ENCODE results near the gene PHLDA3. TPM values are rescaled to one million over a fixed set of nuclear protein-coding genes. Genes with fewer than 3 reads are reported as not detected.

Gene PHLDA3
- total and polyA plus RNA-seq, 4 donors = 0.36 to 2.2 (median 1.0) TPM

GRCh38 chr1:201511941-201512539 lies 43.1 kb upstream of the PHLDA3 start:
- H3K36me3 ChIP-seq (ENCODE audit: control insufficient read depth in 4 of 4, insufficient read depth in 3 of 4, low read depth in 1 of 4, low read length in 3 of 4) = no peaks in the 10 kb centered on the region
- no peaks in the 10 kb centered on the region for H3K27me3 ChIP-seq (ENCODE audit: control insufficient read depth in 4 of 4, insufficient read depth in 4 of 4, low read length in 3 of 4)
- WGBS = 16% methylated on average over 6 of the region's 6 CpGs
- peak overlapping the region; percentile 63 to 76 for H3K27ac ChIP-seq (ENCODE audit: low read depth in 1 of 2, low read length in 2 of 2)
- H3K9ac ChIP-seq (ENCODE audit: low read depth in 1 of 2, low read length in 2 of 2) = peak overlapping the region; percentile 19 to 54
- TF ChIP-seq RXRA (IDR thresholded peaks at IDR 0.05) (peak; percentile 32 to 50), SP1 (IDR thresholded peaks at IDR 0.05) (peak; percentile 46), GABPA (IDR thresholded peaks at IDR 0.05 in 1 of 2, conservative IDR thresholded peaks at IDR 0.05 in 1 of 2) (peak; percentile 20 to 47), NR2F2 (IDR thresholded peaks at IDR 0.05) (peak; percentile 85), RAD21 (IDR thresholded peaks at IDR 0.05) (peak in 1 of 2 donors; percentile 55), MAX (IDR thresholded peaks at IDR 0.05) (peak; percentile 33), JUND (IDR thresholded peaks at IDR 0.05) (no peak), ATF3 (IDR thresholded peaks at IDR 0.05) (no peak), TAF1 (conservative IDR thresholded peaks at IDR 0.05) (no peak), FOXA1 (IDR thresholded peaks at IDR 0.05) (no peak)
- H3K4me3 ChIP-seq (ENCODE audit: low read depth in 1 of 3, low read length in 3 of 3) = no peak overlapping the region
- DNase-seq (ENCODE audit: low spot score) = no peak
- no peaks in the 10 kb centered on the region for H3K9me3 ChIP-seq (ENCODE audit: control insufficient read depth in 4 of 4, low read length in 3 of 4)
- H3K4me1 ChIP-seq (ENCODE audit: control insufficient read depth in 4 of 4, insufficient read depth in 4 of 4, low read length in 3 of 4) = peaks cover 10 to 29% (median 23%) of the 10 kb centered on the region in 4 donors

GRCh38 chr1:201511396-201511940 lies 42.5 kb upstream of the PHLDA3 start:
- no peak overlapping the region for H3K4me3 ChIP-seq (ENCODE audit: low read depth in 1 of 3, low read length in 3 of 3)
- 87% methylated on average over 6 of the region's 6 CpGs for WGBS
- peak overlapping the region; percentile 63 to 76 for H3K27ac ChIP-seq (ENCODE audit: low read depth in 1 of 2, low read length in 2 of 2)
- no peaks in the 10 kb centered on the region for H3K27me3 ChIP-seq (ENCODE audit: control insufficient read depth in 4 of 4, insufficient read depth in 4 of 4, low read length in 3 of 4)
- no peaks in the 10 kb centered on the region for H3K9me3 ChIP-seq (ENCODE audit: control insufficient read depth in 4 of 4, low read length in 3 of 4)
- TF ChIP-seq YY1 (IDR thresholded peaks at IDR 0.05) (no peak), HNF4G (IDR thresholded peaks at IDR 0.05) (no peak), ZBTB33 (IDR thresholded peaks at IDR 0.05) (no peak), HNF4A (conservative IDR thresholded peaks at IDR 0.05) (no peak), SP1 (IDR thresholded peaks at IDR 0.05) (no peak), CTCF (IDR thresholded peaks at IDR 0.05; ENCODE audit: low read depth, low read length, missing input control) (no peak), RXRA (IDR thresholded peaks at IDR 0.05) (no peak), FOXA2 (IDR thresholded peaks at IDR 0.05) (no peak), RAD21 (IDR thresholded peaks at IDR 0.05) (no peak), JUND (IDR thresholded peaks at IDR 0.05) (no peak)
- no peak for DNase-seq (ENCODE audit: low spot score)
- H3K4me1 ChIP-seq (ENCODE audit: control insufficient read depth in 4 of 4, insufficient read depth in 4 of 4, low read length in 3 of 4) = peaks cover 10 to 32% (median 23%) of the 10 kb centered on the region in 4 donors
- no peaks in the 10 kb centered on the region for H3K36me3 ChIP-seq (ENCODE audit: control insufficient read depth in 4 of 4, insufficient read depth in 3 of 4, low read depth in 1 of 4, low read length in 3 of 4)
- H3K9ac ChIP-seq (ENCODE audit: low read depth in 1 of 2, low read length in 2 of 2) = peak overlapping the region; percentile 19 to 20
